Gastrocnemius medialis (tissue), 4 donors: ENCODE results near the gene STX17.

Experiments used
- CTCF ChIP-seq, 5 experiments: fragments of 450-650 bp in 3 of 5; fragments of 200-600 bp in 2 of 5; sonication (generic) in 2 of 5; IDR thresholded peaks in 4 of 5; conservative IDR thresholded peaks in 1 of 5; 1 replicate in 4 of 5; 2 replicates in 1 of 5; pipeline ENCODE4 v1.5.1; 2016 to 2019; ENCODE audit warnings: antibody characterized with exemption in 5 of 5, mild to moderate bottlenecking in 3 of 5, moderate library complexity in 3 of 5
- POLR2A ChIP-seq, 2 donors: fragments of 450-650 bp; IDR thresholded peaks; one replicate each; pipeline ENCODE4 v1.6.1; 2017; ENCODE audit warnings: antibody characterized with exemption in 2 of 2, mild to moderate bottlenecking in 2 of 2, moderate library complexity in 2 of 2

- TF ChIP-seq POLR2A (IDR thresholded peaks at IDR 0.05) (no peak), CTCF (IDR thresholded peaks at IDR 0.05 in 4 of 5, conservative IDR thresholded peaks at IDR 0.05 in 1 of 5) (no peak)
Observed at GRCh38 chr9:99925541-99925940, 19.1 kb downstream of the STX17 start.
